ENCODE results near the gene C2orf69. TPM values are rescaled to one million over a fixed set of nuclear protein-coding genes. Genes with fewer than 3 reads are reported as not detected.

C2orf69 gene
- total and polyA plus RNA-seq, 2 of the 8 experiments (the other 6 are each of a cell fraction or from before 2014, with no cell fraction given) = 3.9 to 32.0 TPM

DNA sequence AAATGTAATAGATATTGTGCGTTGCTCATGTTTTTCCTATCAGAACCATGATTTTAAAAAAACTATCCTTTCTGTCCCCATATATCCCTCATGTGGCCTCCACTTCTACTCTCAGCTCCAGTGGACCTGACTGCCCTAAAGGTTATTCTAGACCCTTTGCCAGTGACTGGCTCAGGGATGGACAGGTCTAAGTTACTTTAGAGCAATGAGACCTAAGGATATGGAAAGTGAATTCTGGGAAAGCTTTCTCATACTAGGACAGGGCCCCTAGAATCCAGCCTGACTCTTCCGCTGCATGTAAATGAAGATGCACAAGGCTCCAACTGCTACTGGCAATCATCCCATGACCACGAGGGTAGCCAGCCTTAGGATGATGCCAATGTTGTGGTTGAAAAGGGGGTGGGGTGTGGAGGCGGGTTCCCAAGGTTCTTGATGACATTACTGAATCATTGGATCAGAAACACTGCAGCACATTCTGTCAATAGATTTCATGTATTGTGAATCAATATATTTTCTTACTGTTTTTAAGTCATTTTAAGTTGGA is 21.3 kb downstream of the C2orf69 start:
- no peak overlapping the region for H2BK15ac ChIP-seq (ENCODE audit: low read length)
- no peak overlapping the region for H3K56ac ChIP-seq (replicated peaks; ENCODE audit: insufficient read length, low read depth, low read length)
- no peak overlapping the region for H2BK12ac ChIP-seq (ENCODE audit: low read depth, low read length)
- WGBS, 2 experiments (ENCODE audit: extremely low coverage in 1 of 2, insufficient coverage in 1 of 2, insufficient read length in 1 of 2, insufficient replicate concordance in 2 of 2, low coverage in 1 of 2, low lambda C conversion rate in 2 of 2, missing lambda C conversion rate in 1 of 2) = 96% methylated on average over 4 of the region's 4 CpGs; no CpG with 5 or more reads in 1 of the 2 experiments
- H2AFZ ChIP-seq (ENCODE audit: low read length) = no peak overlapping the region
- H3K79me1 ChIP-seq (ENCODE audit: low read depth, low read length) = no peaks in the 10 kb centered on the region; the same call in 1 of the 2 replicates
- no peak overlapping the region for H2BK120ac ChIP-seq (replicated peaks; ENCODE audit: low read depth, low read length)
- no peak overlapping the region for H2BK5ac ChIP-seq (ENCODE audit: low read depth, low read length)
- H4K8ac ChIP-seq (ENCODE audit: extremely low read depth, insufficient read depth, low read length) = no peak overlapping the region
- no peak overlapping the region for H3K4ac ChIP-seq (replicated peaks; ENCODE audit: insufficient read length, low read depth, low read length)
- no peak overlapping the region for H3K18ac ChIP-seq (ENCODE audit: extremely low read depth, low read length)
- no peak overlapping the region for H3K9ac ChIP-seq (replicated peaks in 1 of 4; ENCODE audit: extremely low read depth in 1 of 4, low read depth in 3 of 4, low read length in 3 of 4)
- H3K79me2 ChIP-seq (ENCODE audit: control insufficient read depth in 1 of 2, insufficient read depth in 2 of 2, low read length in 2 of 2) = no peaks in the 10 kb centered on the region; a peak in 1 of 4 replicates
- H4K20me1 ChIP-seq (replicated peaks in 1 of 2; ENCODE audit: control insufficient read depth in 1 of 2, insufficient read depth in 2 of 2, low read length in 2 of 2) = no peaks in the 10 kb centered on the region
- H3K27ac ChIP-seq (ENCODE audit: low read depth, low read length) = no peak overlapping the region
- ChIA-PET POLR2A (ENCODE audit: partially characterized antibody) (interaction anchor here (1.0 to 2.0 kb wide), 3 partner anchors 8 to 22 kb away, joined by 5 to 8 read pairs (median 7); partner anchors contain the start of genes MAIP1 and TYW5), CTCF (ENCODE audit: partially characterized antibody) (no interaction called here)
- no peaks in the 10 kb centered on the region for H3K9me3 ChIP-seq (ENCODE audit: insufficient read depth in 2 of 2, low read depth in 1 of 2, low read length in 1 of 2)
- H3K36me3 ChIP-seq (ENCODE audit: control insufficient read depth in 2 of 4, insufficient read depth in 4 of 4, low read length in 3 of 4) = peaks cover 0 to 70% (median 13%) of the 10 kb centered on the region in 4 experiments; a peak in 6 of 8 replicates
- no peaks in the 10 kb centered on the region; the same call in 1 of the 2 replicates for H3K23me2 ChIP-seq (ENCODE audit: low read depth, low read length)
- no peak overlapping the region for H4K91ac ChIP-seq (replicated peaks; ENCODE audit: insufficient read length, low read length)
- no peaks in the 10 kb centered on the region for H3K27me3 ChIP-seq (replicated peaks in 1 of 4; ENCODE audit: control insufficient read depth in 3 of 4, extremely low read depth in 1 of 4, insufficient read depth in 3 of 4, low read length in 3 of 4)
- H4K5ac ChIP-seq (ENCODE audit: insufficient read length, low read depth, low read length) = no peak overlapping the region
- no peak overlapping the region for H3K4me3 ChIP-seq (ENCODE audit: extremely low read depth in 1 of 4, insufficient read depth in 2 of 4, low read depth in 3 of 4, low read length in 4 of 4)
- no peak for DNase-seq (ENCODE audit: low read depth in 1 of 2, low spot score in 2 of 2)
- no peak overlapping the region for H3K4me2 ChIP-seq (ENCODE audit: insufficient read depth in 1 of 2, low read depth in 2 of 2, low read length in 2 of 2)
- FAIRE-seq = no peak
- H3K23ac ChIP-seq (ENCODE audit: insufficient read length) = no peak overlapping the region
- peaks cover 0 to 5% (median 0%) of the 10 kb centered on the region in 4 experiments; a peak in 3 of 7 replicates for H3K4me1 ChIP-seq (replicated peaks in 1 of 4; ENCODE audit: control insufficient read depth in 3 of 4, insufficient read depth in 4 of 4, low read length in 3 of 4)
- H2AK5ac ChIP-seq (ENCODE audit: low read depth, low read length) = no peak overlapping the region
- no peak overlapping the region for H2BK20ac ChIP-seq (ENCODE audit: low read length)
- no peak overlapping the region for H3K14ac ChIP-seq (ENCODE audit: insufficient read length)
- TF ChIP-seq ASH2L (IDR thresholded peaks at IDR 0.05; ENCODE audit: low read length) (no peak), TEAD4 (IDR thresholded peaks at IDR 0.05; ENCODE audit: low read depth, low read length) (no peak), SAP30 (IDR thresholded peaks at IDR 0.05; ENCODE audit: insufficient read depth, insufficient replicate concordance, low read length) (no peak), BCL11A (IDR thresholded peaks at IDR 0.05; ENCODE audit: low read depth in 2 of 2, low read length in 2 of 2) (no peak), CHD2 (IDR thresholded peaks at IDR 0.05; ENCODE audit: low read length) (no peak), EP300 (IDR thresholded peaks at IDR 0.05; ENCODE audit: borderline replicate concordance in 1 of 2, low read depth in 2 of 2, low read length in 2 of 2) (no peak), SIRT6 (IDR thresholded peaks at IDR 0.05; ENCODE audit: low read length) (no peak), SUZ12 (IDR thresholded peaks at IDR 0.05; ENCODE audit: low read length) (no peak), RBBP5 (IDR thresholded peaks at IDR 0.05; ENCODE audit: borderline replicate concordance, low read depth, low read length) (no peak)
- TF ChIP-seq, protein P1, sequence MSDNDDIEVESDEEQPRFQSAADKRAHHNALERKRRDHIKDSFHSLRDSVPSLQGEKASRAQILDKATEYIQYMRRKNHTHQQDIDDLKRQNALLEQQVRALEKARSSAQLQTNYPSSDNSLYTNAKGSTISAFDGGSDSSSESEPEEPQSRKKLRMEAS (IDR thresholded peaks at IDR 0.05) = no peak
- TF ChIP-seq, protein P2, sequence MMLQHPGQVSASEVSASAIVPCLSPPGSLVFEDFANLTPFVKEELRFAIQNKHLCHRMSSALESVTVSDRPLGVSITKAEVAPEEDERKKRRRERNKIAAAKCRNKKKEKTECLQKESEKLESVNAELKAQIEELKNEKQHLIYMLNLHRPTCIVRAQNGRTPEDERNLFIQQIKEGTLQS (IDR thresholded peaks at IDR 0.05; ENCODE audit: insufficient read depth, low read depth, low read length) = no peak

Data from H1 (cell line).